ENCODE data around the gene SARDH.

SARDH gene

DNA sequence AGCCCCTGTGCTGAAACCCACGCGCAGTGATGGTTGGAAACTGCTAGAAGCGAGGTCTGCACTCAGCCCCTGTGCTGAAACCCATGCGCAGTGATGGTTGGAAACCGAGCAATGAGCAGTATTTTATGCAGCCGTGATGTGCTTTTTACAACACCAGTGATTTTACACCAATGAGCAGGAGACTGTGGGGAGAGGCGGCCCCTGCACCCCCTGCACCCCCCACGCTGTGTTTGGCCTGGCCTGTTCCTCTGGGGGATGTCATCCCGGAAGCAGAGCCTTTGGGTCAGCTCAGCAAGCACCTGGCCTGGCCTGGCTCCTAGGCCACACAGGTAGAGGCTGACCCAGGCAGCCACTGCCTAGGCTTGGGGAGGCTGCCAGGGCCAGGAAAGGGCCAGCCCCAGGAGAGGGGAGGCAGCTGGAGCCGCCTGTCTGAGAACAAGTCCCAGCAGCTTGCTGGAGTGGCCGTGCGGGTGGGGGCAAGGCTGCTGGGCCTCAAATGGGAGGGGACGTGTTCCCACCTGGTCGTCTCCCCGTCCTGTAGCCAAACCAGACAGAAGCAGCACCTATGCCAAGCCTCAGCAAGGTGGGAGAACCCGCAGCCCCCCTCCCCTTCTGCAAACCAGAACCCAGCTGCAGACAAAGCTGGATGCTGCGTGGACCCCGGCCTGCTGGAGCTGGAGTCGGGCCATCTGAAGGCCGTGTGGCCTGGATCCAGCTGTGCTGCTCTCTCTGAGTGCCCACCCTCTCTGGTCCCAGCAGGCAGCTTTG, 55.1 kb downstream of the SARDH start:
- Histone ChIP-seq H3K4me2 (ENCODE audit: low read length) (no peak overlapping the region), H3K4me1 (ENCODE audit: insufficient read depth, low read length, severe bottlenecking) (no peaks in the 10 kb centered on the region), H3K36me3 (ENCODE audit: insufficient read depth, low read length) (no peaks in the 10 kb centered on the region), H3K4me3 (ENCODE audit: low read depth, low read length, poor library complexity, severe bottlenecking) (no peak overlapping the region), H3K27ac (ENCODE audit: low read depth, low read length, poor library complexity, severe bottlenecking) (no peak overlapping the region), H3K27me3 (ENCODE audit: insufficient read depth, low read length) (no peaks in the 10 kb centered on the region; the same call in 1 of the 2 replicates), H3K9me3 (ENCODE audit: low read length) (no peaks in the 10 kb centered on the region), H3K79me2 (ENCODE audit: insufficient read depth, low read length) (no peaks in the 10 kb centered on the region), H3K9ac (ENCODE audit: low read length) (no peak overlapping the region), H4K20me1 (ENCODE audit: insufficient read depth, low read length) (no peaks in the 10 kb centered on the region), H3F3A (ENCODE audit: insufficient read depth, low read length) (no peaks in the 10 kb centered on the region), H2AFZ (ENCODE audit: low read length) (no peak overlapping the region), H3K9me2 (ENCODE audit: low read depth, low read length) (no peaks in the 10 kb centered on the region)
- TF ChIP-seq EZH2 (IDR thresholded peaks at IDR 0.05; ENCODE audit: borderline replicate concordance, low read length), result no peak
- TF ChIP-seq, protein P1, sequence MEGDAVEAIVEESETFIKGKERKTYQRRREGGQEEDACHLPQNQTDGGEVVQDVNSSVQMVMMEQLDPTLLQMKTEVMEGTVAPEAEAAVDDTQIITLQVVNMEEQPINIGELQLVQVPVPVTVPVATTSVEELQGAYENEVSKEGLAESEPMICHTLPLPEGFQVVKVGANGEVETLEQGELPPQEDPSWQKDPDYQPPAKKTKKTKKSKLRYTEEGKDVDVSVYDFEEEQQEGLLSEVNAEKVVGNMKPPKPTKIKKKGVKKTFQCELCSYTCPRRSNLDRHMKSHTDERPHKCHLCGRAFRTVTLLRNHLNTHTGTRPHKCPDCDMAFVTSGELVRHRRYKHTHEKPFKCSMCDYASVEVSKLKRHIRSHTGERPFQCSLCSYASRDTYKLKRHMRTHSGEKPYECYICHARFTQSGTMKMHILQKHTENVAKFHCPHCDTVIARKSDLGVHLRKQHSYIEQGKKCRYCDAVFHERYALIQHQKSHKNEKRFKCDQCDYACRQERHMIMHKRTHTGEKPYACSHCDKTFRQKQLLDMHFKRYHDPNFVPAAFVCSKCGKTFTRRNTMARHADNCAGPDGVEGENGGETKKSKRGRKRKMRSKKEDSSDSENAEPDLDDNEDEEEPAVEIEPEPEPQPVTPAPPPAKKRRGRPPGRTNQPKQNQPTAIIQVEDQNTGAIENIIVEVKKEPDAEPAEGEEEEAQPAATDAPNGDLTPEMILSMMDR (IDR thresholded peaks at IDR 0.05; ENCODE audit: low read length), result no peak

DNA sequence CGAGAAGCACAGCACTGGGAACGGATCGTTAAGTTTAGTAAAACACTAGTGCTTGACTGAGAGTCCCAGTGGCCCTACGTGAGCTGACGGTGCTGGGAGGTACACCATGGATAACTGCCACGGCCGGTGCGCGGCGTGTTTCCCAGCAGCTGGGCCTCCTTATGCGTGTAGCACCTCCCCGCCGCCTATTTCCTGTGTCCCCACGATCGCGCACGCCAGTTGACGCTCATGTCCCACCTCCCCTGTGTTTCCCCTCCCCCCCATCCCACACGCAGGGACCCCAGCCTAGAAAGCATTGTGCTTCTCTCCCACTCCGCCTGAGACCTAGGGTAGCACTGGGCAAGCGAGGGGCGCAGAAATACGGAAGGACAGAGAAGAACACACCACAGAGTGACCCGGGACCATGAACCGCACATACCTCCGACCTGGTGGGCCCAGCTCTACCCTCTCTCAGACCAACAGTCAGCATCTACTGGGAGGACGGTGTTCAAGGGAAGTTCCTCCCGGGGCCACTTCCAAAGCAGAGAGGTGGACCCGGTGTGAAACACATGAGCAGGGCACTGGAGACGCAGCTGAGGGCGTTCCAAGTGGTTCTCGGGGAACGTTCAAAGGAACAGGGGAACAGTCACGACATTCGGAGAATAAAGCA, 56.4 kb downstream of the SARDH start:
- TF ChIP-seq, protein P1 (IDR thresholded peaks at IDR 0.05; ENCODE audit: low read length), result no peak
- TF ChIP-seq EZH2 (IDR thresholded peaks at IDR 0.05; ENCODE audit: borderline replicate concordance, low read length), result no peak
- H4K20me1 ChIP-seq (ENCODE audit: insufficient read depth, low read length), result no peaks in the 10 kb centered on the region

DNA sequence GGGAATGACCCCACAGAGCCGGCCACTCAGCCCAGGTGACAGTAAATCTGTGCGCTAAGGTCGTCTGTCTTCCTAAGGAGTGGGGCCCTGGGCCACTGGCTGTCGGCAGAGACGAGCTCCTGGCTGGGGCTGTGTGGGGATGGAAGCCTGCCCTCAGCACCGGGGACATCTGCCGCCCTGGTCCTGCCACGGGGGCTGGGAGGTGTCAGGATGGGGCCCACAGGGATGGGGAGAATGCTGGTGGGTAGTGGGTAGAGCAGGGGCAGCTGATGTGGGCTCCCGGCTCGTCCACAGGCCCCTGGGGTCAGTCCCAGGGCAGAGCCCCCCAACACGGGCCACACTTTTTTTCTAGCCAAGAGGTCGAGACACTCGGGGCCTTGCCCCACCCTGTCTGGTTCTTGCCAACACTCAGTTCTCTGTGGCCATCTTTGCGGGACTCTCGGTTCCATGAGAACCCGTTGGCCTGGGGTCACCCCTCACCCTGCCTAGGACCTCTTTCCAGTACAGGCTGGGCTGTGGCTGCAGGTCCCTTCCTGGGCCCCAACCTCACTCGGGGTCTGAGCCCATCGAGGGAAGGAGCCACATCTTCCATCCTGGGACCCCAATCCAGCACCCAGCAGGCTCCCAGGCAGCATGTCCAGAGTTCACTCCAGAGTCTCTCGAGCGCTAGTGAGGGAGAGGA, 57.0 kb downstream of the SARDH start:
- no peak for TF ChIP-seq EZH2 (IDR thresholded peaks at IDR 0.05; ENCODE audit: borderline replicate concordance, low read length)
- TF ChIP-seq, protein P1 (IDR thresholded peaks at IDR 0.05; ENCODE audit: low read length), result no peak
- Histone ChIP-seq H3K27ac (ENCODE audit: low read depth, low read length, poor library complexity, severe bottlenecking) (no peak overlapping the region), H3K27me3 (ENCODE audit: insufficient read depth, low read length) (no peaks in the 10 kb centered on the region; the same call in 1 of the 2 replicates), H3F3A (ENCODE audit: insufficient read depth, low read length) (no peaks in the 10 kb centered on the region), H3K79me2 (ENCODE audit: insufficient read depth, low read length) (no peaks in the 10 kb centered on the region), H3K4me2 (ENCODE audit: low read length) (no peak overlapping the region), H4K20me1 (ENCODE audit: insufficient read depth, low read length) (no peaks in the 10 kb centered on the region), H3K9me2 (ENCODE audit: low read depth, low read length) (no peaks in the 10 kb centered on the region), H3K4me1 (ENCODE audit: insufficient read depth, low read length, severe bottlenecking) (no peaks in the 10 kb centered on the region), H3K9me3 (ENCODE audit: low read length) (no peaks in the 10 kb centered on the region), H3K36me3 (ENCODE audit: insufficient read depth, low read length) (no peaks in the 10 kb centered on the region), H3K9ac (ENCODE audit: low read length) (no peak overlapping the region), H3K4me3 (ENCODE audit: low read depth, low read length, poor library complexity, severe bottlenecking) (no peak overlapping the region), H2AFZ (ENCODE audit: low read length) (no peak overlapping the region)

More for the DNA sequence above, 56.4 kb downstream of the SARDH start:
- Histone ChIP-seq H3K4me1 (ENCODE audit: insufficient read depth, low read length, severe bottlenecking) (no peaks in the 10 kb centered on the region), H2AFZ (ENCODE audit: low read length) (no peak overlapping the region), H3K4me2 (ENCODE audit: low read length) (no peak overlapping the region), H3K27ac (ENCODE audit: low read depth, low read length, poor library complexity, severe bottlenecking) (no peak overlapping the region), H3K36me3 (ENCODE audit: insufficient read depth, low read length) (no peaks in the 10 kb centered on the region), H3K9me2 (ENCODE audit: low read depth, low read length) (no peaks in the 10 kb centered on the region), H3K9ac (ENCODE audit: low read length) (no peak overlapping the region), H3K4me3 (ENCODE audit: low read depth, low read length, poor library complexity, severe bottlenecking) (no peak overlapping the region), H3K27me3 (ENCODE audit: insufficient read depth, low read length) (no peaks in the 10 kb centered on the region; the same call in 1 of the 2 replicates), H3K79me2 (ENCODE audit: insufficient read depth, low read length) (no peaks in the 10 kb centered on the region), H3K9me3 (ENCODE audit: low read length) (no peaks in the 10 kb centered on the region), H3F3A (ENCODE audit: insufficient read depth, low read length) (no peaks in the 10 kb centered on the region)
